Measurements from ENCODE around the gene TBCD.

Gene TBCD

GRCh38 chr17:82929011-82929622 lies 177.3 kb downstream of the TBCD start:
- TF ChIP-seq CTCF (IDR thresholded peaks at IDR 0.05; ENCODE audit: low read depth, low read length, missing control alignments): no peak
- H3K4me3 ChIP-seq (ENCODE audit: low read depth, low read length): no peak overlapping the region
- in situ Hi-C loops (cut with HindIII; ENCODE audit: low sequenced_read_pairs): no loop called here
- no peak for DNase-seq (ENCODE audit: low read depth)

DNA sequence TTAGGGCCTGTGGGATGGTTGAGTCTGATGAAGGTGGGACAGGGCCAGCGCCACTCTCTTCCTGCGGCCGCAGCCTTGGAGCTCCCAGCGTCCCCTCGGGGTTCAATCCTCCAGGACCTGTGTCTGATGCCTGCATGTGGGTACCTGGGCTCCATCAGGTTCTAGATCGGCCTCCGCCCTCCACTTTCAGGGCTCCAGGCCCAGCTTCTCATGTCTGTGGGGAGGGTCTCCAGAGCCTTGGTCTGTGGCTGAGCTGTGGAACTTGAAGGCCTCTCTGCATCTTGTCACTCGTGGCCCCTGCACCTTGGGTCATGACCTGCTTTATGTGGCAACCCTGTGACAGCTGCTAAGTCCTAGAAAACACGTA lies 177.8 kb downstream of the TBCD start:
- in situ Hi-C loops (cut with HindIII; ENCODE audit: low sequenced_read_pairs): no loop called here
- no peak for DNase-seq (ENCODE audit: low read depth)
- no peak for TF ChIP-seq CTCF (IDR thresholded peaks at IDR 0.05; ENCODE audit: low read depth, low read length, missing control alignments)

GRCh38 chr17:82930043-82930923 lies 178.4 kb downstream of the TBCD start:
- in situ Hi-C loops (cut with HindIII; ENCODE audit: low sequenced_read_pairs): no loop called here
- DNase-seq (ENCODE audit: low read depth): no peak
- H3K4me3 ChIP-seq (ENCODE audit: low read depth, low read length): no peak overlapping the region
- TF ChIP-seq CTCF (IDR thresholded peaks at IDR 0.05; ENCODE audit: low read depth, low read length, missing control alignments): no peak

More for the DNA sequence above, 177.8 kb downstream of the TBCD start:
- no peak overlapping the region for H3K4me3 ChIP-seq (ENCODE audit: low read depth, low read length)

GRCh38 chr17:82930924-82931698 lies 179.2 kb downstream of the TBCD start:
- TF ChIP-seq CTCF (IDR thresholded peaks at IDR 0.05; ENCODE audit: low read depth, low read length, missing control alignments): no peak
- no peak for DNase-seq (ENCODE audit: low read depth)
- H3K4me3 ChIP-seq (ENCODE audit: low read depth, low read length): no peak overlapping the region
- in situ Hi-C loops (cut with HindIII; ENCODE audit: low sequenced_read_pairs): no loop called here

- DNase-seq (ENCODE audit: low read depth): peak; percentile 74
- TF ChIP-seq CTCF (IDR thresholded peaks at IDR 0.05; ENCODE audit: low read depth, low read length, missing control alignments): no peak
- in situ Hi-C loops (cut with HindIII; ENCODE audit: low sequenced_read_pairs): no loop called here
- no peak overlapping the region for H3K4me3 ChIP-seq (ENCODE audit: low read depth, low read length)
These were observed 180.0 kb downstream of the TBCD start for GRCh38 chr17:82931699-82932517.

Data from astrocyte of the cerebellum (primary cell).